ENCODE results near the gene ASB18.

The ASB18 gene

DNA sequence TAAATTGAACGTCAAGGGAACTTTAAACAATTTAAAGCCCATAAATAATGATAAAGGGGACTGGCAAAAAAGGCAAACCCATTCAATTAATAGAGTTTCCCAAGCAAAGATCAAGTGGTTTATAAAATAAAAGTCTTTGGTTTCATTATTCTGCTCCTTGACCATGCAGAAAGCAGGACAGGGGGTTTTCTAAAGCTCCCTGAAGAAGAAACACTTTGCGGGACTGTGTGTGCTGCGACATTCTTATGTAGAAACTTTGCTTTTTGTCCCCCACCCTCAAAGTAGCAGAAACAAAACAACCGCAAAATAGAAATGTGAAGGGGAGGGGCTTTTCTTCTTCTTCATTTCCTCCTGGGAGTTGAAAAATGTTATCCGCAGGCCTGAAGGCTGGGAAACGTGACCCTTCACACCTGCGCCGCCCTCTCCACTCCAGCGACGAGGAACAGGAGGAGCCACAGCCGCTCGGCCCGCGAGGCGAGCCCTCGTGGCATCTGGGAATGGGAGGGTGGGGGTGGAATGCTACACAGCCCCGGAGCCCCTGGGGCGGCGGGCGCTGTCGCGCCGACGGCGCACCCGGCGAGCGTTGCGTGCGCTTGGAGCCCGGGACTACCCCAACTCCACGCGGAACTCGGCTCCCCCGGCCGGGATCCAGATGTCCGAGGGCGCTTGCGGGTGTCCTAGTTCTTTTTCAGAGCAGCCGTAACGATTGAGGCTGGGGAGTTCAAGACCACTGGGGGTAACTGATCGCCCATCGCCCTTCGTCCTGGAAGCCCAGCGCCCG lies 91.8 kb downstream of the ASB18 start:
- DNase-seq: no peak

DNA sequence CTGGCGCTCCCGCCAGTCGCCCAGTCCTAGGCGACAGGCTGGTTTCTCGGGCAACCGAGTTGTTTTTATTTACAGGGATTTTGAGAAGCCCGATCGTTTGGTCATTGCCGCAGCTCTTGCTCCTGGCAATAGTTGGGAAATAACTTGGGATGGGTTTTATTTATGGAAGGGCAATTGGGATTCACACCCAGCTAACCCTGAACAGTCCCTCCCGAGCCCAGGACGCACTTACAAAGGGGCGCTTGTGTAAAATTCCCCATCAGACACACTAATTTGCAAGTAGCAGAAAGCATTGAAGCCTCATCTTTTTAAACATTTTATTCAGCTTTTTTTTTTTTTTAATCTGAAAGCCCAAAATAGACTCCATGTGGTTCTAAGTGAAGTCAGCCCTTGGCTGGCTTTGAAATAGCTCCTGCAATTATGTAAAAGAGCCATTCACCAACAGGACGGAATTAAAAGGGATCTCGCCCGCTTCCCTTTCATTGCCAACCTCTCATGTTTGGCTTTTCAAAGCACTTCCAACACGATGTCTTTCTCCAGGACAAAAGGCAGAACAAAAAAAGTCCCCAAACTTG lies 92.4 kb downstream of the ASB18 start:
- DNase-seq: no peak

- DNase-seq: no peak
These were observed 93.0 kb downstream of the ASB18 start for GRCh38 chr2:236171181-236171679.

GRCh38 chr2:236170590-236171165 lies 93.5 kb downstream of the ASB18 start:
- DNase-seq: no peak

- DNase-seq: no peak
These were observed 94.2 kb downstream of the ASB18 start for GRCh38 chr2:236169741-236170589.

DNA sequence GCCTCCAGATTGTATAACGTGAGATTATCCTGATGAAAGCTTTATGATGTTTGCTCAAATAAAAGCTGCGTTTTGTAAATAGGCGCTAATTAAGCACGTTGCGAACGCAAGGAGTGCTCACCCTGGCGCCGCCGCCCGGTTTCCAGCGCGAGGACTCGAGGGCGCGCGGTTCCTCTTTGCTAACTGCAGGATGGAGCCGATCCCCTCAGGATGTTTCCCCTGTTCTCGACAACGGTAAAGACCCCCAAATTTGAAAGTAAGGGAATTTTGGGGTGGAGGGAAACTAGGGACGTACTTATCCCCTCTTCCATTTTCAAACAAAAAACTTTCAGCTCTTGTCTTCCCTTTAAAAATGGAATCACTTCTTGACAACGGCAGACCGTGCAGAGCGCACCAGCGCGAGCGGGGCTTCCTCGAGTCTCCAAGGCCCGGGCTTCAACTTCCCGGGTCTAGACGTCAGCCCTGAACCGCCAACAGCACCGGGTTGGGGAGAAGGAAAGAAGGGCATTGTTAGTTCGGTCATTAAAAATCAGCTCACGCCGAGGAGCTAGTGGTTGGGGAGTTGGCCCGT lies 95.0 kb downstream of the ASB18 start:
- DNase-seq: no peak

GRCh38 chr2:236168110-236169080 lies 95.8 kb downstream of the ASB18 start, which contains the start of gene GBX2:
GBX2 (minus strand) TSS chr2:236168386; CDS start chr2:236167971, 415 bp downstream.
- peak; percentile 81 for DNase-seq

- DNase-seq: peak; percentile 52
These were observed 96.7 kb downstream of the ASB18 start for GRCh38 chr2:236167297-236168109.

DNA sequence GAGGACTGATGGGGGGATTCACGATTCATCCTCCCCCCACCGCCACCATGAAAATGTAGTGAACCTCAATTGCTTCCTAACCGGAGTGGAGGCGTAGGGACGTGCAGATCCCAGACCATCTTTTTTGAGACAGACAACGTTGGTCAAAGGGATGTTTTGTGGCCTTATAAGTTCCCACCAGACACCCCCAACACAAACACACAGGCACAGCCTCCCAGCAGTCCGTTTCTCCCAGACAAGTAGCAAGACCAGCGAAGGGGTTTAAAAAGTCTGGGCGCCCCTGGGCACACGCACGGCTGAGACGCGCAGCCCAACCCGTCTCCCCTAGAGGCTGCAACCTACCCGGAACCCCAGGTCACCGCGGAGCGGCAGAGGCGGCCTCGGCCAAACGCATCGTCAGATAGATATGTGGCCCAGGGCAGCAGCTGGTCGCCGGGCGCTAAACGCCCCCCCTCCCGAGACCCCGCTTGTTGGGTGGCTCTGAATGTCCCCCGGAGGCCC lies 97.4 kb downstream of the ASB18 start:
- peak; percentile 25 for DNase-seq

DNA sequence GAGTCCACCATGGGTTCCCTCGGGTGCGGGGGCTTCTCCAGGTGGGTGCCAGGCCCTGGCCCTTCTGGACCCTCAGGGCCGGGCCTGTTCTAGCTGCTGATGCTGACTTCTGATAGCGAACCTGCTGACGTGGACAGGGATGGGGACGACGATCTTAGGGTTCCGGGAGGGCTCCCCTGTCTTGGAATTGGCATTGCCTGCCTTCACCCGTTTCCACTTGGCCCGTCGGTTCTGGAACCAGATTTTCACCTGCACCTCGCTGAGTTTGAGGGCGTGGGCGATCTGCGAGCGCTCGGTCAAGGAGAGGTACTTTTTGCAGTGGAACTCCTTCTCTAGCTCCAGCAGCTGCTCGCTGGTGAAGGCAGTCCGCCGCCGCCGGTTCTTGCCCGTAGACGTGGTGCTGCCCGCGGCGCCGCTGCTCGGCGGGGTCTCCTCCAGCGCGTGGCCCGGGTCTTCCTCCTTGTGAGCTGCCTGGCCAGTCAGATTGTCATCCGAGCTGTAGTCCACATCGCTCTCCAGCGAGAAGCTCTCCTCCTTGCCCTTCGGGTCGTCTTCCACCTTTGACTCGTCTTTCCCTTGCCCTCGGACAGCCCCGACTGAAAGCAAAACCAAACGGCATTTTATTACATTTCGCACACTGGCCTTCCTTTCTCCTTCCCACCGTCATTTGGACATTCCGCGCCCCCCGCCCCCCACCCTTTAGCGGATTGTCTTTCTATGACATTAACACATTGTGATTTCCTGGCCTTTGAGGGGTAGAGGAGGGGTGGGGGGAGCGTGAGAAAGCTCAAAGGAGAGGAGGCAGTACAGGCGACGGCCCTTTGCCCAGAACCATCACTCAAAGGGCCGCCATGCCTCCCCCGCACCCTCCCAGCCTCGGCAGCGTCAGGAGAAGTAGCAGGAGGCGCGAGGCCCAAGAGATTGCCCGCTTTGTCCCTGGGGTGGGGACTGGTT lies 98.1 kb downstream of the ASB18 start:
- no peak for DNase-seq

DNA sequence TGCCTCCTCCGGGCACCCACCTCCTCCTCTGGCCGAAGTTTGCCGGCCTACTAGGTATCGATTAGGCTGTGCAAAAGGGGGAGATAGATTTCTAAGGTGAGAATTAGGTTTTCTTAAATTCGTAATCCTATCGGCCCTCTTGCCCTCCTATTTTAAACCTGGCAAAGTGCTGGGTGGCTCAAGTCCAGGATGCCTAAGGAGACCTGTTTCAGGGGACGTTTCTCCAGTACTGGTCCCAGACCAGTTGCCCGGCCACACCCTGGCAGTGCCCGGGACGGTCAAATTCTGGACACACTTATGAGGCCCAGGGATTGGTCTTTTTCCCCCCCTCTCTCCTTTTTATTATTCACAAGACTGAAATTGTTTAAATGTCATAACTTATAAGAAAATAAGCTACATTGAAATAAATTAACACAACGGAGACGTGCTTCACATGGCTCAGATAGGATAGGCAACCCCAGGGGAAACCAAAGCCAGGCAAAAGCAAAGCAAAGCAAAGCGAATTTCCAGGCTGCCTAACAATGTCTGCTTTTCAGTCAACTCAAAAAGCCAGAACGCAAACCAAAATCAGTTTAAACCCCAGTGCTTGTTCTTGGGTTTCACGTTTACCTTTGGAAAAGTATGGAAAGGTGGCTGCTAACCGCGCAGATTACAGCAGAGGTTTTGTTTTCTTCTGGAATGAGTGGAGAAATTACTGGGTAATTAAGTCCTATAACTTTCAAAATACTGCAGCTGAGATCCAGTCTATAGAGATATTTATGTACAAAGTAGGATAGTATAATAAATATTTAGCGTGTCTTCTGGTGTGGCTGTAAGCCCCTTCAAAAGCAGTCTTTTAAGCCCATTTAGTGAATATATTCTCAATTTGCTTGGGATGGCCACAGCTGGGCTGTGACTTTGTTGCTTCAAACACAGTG lies 99.0 kb downstream of the ASB18 start:
- DNase-seq: no peak

DNA sequence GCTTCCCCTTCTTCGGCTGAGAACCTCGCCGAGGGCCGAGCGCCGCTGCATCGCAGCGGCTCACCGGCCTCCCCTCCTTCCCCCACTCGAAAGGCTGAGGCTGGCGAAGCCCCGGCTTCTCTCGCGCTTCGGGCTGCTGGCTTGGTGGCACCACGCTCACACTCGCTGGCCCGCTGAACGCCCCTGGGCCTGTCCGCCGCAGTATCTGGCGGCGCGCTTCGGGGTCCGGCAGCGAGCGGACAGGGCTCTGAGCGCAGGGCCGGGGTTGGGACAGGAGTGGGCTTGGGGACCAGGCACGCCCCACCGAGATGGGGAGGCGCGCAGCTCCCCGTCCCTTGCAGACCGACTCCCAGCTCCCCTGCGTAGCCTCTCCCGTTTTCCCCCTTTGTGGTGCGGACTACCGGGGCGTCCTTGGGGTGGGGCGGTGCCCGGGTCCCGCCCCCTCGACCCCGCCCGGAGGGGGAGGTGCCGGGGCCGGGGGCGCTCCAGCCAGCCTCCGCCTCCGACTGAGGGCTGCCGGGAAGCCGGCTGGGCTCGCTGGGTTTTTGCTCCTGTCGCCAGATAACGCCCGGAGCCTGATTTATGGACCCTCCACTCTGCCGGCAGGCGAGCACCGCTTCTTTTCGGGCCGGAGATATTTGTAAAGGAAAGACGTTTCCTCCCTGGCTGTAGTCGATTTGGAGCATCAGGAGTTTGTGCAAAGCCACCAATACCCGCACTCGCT lies 99.8 kb downstream of the ASB18 start:
- no peak for DNase-seq

- no peak for DNase-seq
These were observed 100.6 kb downstream of the ASB18 start for GRCh38 chr2:236163471-236164200.

DNA sequence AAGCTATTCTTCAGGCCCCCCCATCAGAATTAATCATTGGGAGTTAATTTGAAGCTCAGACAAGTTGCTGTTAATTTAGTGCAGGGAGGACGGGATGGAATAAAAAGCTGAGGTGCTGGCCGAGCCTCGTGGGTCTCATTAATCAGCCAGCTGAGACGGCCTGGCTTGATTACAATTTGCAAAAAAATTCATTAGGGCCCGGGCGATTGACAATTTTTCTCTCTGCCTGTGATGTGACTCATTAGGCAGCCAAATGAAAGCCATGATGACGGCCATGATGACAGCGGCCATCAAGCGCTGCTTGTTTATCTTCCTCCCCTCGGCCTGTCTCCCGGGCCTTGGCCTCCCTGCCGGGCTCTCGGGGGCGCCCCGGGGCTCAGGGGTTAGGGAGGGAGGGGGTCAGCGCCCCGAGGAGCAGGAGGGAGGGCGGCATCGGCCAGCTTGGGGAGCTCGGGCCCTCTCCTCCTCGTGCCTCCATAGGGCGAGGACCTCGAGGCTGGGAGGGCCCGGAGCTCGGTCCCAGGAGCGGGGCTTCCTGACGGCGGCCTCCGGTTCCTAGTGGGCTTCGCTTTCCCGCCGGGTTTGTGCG lies 101.2 kb downstream of the ASB18 start:
- DNase-seq: no peak

DNA sequence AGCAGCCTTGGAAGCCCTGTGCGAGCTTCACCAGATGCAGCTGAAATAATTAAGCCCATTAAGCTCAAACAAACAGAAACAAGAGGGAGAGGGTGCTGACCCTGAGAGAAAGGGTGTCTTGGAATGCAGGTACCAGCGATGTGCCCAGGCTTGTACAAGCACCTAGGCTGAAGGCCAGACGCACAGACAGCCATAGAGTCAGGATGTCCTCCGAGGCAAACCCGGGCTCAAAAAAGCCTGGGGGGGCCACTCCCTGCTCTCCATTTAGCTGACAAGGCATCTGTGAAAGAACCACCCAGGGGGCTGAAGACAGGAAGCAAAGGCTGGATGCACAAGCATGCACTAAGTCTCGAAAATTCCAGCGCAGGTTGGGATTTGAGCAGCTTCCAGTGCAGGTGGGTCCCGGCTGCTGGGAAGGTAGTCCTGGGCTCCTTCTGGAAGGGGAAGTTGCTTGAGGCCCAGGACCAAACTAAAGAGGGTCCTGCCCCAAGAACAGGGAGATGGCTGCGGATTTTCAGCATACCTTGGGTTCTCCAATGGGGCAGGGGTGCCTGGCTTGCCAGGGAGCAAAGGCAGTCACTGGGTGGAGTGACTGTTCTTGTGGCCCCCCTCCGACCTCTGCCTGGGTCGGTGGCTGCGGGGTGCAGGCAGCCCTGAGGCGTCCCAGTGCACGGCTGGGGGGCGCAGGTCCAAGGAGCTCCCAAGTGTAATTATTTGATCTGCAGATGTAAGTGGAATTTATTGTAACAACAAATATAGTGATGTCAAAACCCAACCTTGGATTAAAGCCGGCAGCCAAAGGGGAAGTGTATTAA lies 102.0 kb downstream of the ASB18 start:
- no peak for DNase-seq

Data from NCI-H510A (cell line).